ENCODE data around the gene DENND1A. TPM values are rescaled to one million over a fixed set of nuclear protein-coding genes. Genes with fewer than 3 reads are reported as not detected.
A peak's percentile ranks its signal among the peaks of the same experiment; 100 is the strongest.
"Not testable (repeated sequence)": the region's sequence is repeated elsewhere in the genome, so short reads cannot be mapped to it uniquely, and the experiment has no call there.

Gene DENND1A
- polyA plus RNA-seq, 2 donors, result 4.6 to 4.8 TPM

GRCh38 chr9:123940721-123941523 lies 11.0 kb upstream of the DENND1A start:
- H3K36me3 ChIP-seq (ENCODE audit: control insufficient read depth in 2 of 2, insufficient read depth in 2 of 2, low read length in 1 of 2), result no peaks in the 10 kb centered on the region
- no peaks in the 10 kb centered on the region for H3K27me3 ChIP-seq (ENCODE audit: control insufficient read depth in 1 of 2, insufficient read depth in 2 of 2, low read length in 2 of 2)
- H3K4me1 ChIP-seq (ENCODE audit: control insufficient read depth in 2 of 2, insufficient read depth in 2 of 2, low read length in 1 of 2), result no peaks in the 10 kb centered on the region
- WGBS, 2 donors, result 74 to 76% methylated on average over 8 of the region's 8 CpGs
- H3K4me3 ChIP-seq (ENCODE audit: low read depth in 1 of 2, low read length in 2 of 2), result no peak overlapping the region
- H3K27ac ChIP-seq (ENCODE audit: low read depth in 2 of 2, low read length in 1 of 2), result no peak overlapping the region
- H3K9me3 ChIP-seq (ENCODE audit: control insufficient read depth in 2 of 2, insufficient read depth in 1 of 2, low read depth in 1 of 2, low read length in 1 of 2), result no peaks in the 10 kb centered on the region

- no peaks in the 10 kb centered on the region for H3K27me3 ChIP-seq (ENCODE audit: control insufficient read depth in 1 of 2, insufficient read depth in 2 of 2, low read length in 2 of 2)
- no peak overlapping the region for H3K27ac ChIP-seq (ENCODE audit: low read depth in 2 of 2, low read length in 1 of 2)
- H3K9me3 ChIP-seq (ENCODE audit: control insufficient read depth in 2 of 2, insufficient read depth in 1 of 2, low read depth in 1 of 2, low read length in 1 of 2), result no peaks in the 10 kb centered on the region
- H3K4me3 ChIP-seq (ENCODE audit: low read depth in 1 of 2, low read length in 2 of 2), result no peak overlapping the region
- H3K36me3 ChIP-seq (ENCODE audit: control insufficient read depth in 2 of 2, insufficient read depth in 2 of 2, low read length in 1 of 2), result no peaks in the 10 kb centered on the region
- H3K4me1 ChIP-seq (ENCODE audit: control insufficient read depth in 2 of 2, insufficient read depth in 2 of 2, low read length in 1 of 2), result no peaks in the 10 kb centered on the region
- WGBS, 2 donors, result 87 to 88% methylated on average over 5 of the region's 5 CpGs
Observed at GRCh38 chr9:123938401-123938800, 8.5 kb upstream of the DENND1A start.

GRCh38 chr9:123936575-123936974 lies 6.6 kb upstream of the DENND1A start:
- not testable (repeated sequence) for H3K4me1 ChIP-seq (ENCODE audit: control insufficient read depth in 2 of 2, insufficient read depth in 2 of 2, low read length in 1 of 2); H3K9me3 ChIP-seq (ENCODE audit: control insufficient read depth in 2 of 2, insufficient read depth in 1 of 2, low read depth in 1 of 2, low read length in 1 of 2); H3K36me3 ChIP-seq (ENCODE audit: control insufficient read depth in 2 of 2, insufficient read depth in 2 of 2, low read length in 1 of 2); H3K27me3 ChIP-seq (ENCODE audit: control insufficient read depth in 1 of 2, insufficient read depth in 2 of 2, low read length in 2 of 2); H3K4me3 ChIP-seq (ENCODE audit: low read depth in 1 of 2, low read length in 2 of 2); H3K27ac ChIP-seq (ENCODE audit: low read depth in 2 of 2, low read length in 1 of 2)
- WGBS, 2 donors, result 78 to 85% methylated on average over 3 of the region's 3 CpGs

GRCh38 chr9:123933440-123934212 lies 3.7 kb upstream of the DENND1A start:
- Histone ChIP-seq H3K4me1 (ENCODE audit: control insufficient read depth in 2 of 2, insufficient read depth in 2 of 2, low read length in 1 of 2) (peaks cover 0 to 3% of the 10 kb centered on the region in 2 donors), H3K27ac (ENCODE audit: low read depth in 2 of 2, low read length in 1 of 2) (no peak overlapping the region), H3K9me3 (ENCODE audit: control insufficient read depth in 2 of 2, insufficient read depth in 1 of 2, low read depth in 1 of 2, low read length in 1 of 2) (no peaks in the 10 kb centered on the region), H3K27me3 (ENCODE audit: control insufficient read depth in 1 of 2, insufficient read depth in 2 of 2, low read length in 2 of 2) (no peaks in the 10 kb centered on the region), H3K36me3 (ENCODE audit: control insufficient read depth in 2 of 2, insufficient read depth in 2 of 2, low read length in 1 of 2) (no peaks in the 10 kb centered on the region), H3K4me3 (ENCODE audit: low read depth in 1 of 2, low read length in 2 of 2) (no peak overlapping the region)
- WGBS, 2 donors, result 45 to 49% methylated on average over 5 of the region's 5 CpGs

- 2% methylated on average over 34 to 50 of the region's 50 CpGs for WGBS, 2 donors
- H3K27me3 ChIP-seq (ENCODE audit: control insufficient read depth in 1 of 2, insufficient read depth in 2 of 2, low read length in 2 of 2), result no peaks in the 10 kb centered on the region
- no peaks in the 10 kb centered on the region for H3K9me3 ChIP-seq (ENCODE audit: control insufficient read depth in 2 of 2, insufficient read depth in 1 of 2, low read depth in 1 of 2, low read length in 1 of 2)
- H3K4me1 ChIP-seq (ENCODE audit: control insufficient read depth in 2 of 2, insufficient read depth in 2 of 2, low read length in 1 of 2), result peaks cover 0 to 3% of the 10 kb centered on the region in 2 donors
- peak overlapping the region; percentile 11 to 37 for H3K27ac ChIP-seq (ENCODE audit: low read depth in 2 of 2, low read length in 1 of 2)
- no peaks in the 10 kb centered on the region for H3K36me3 ChIP-seq (ENCODE audit: control insufficient read depth in 2 of 2, insufficient read depth in 2 of 2, low read length in 1 of 2)
- H3K4me3 ChIP-seq (ENCODE audit: low read depth in 1 of 2, low read length in 2 of 2), result peak overlapping the region; percentile 71 to 86
Observed at GRCh38 chr9:123929177-123929869, 603 bp downstream of the DENND1A start.

GRCh38 chr9:123928533-123929176 lies 1.3 kb downstream of the DENND1A start:
- Histone ChIP-seq H3K9me3 (ENCODE audit: control insufficient read depth in 2 of 2, insufficient read depth in 1 of 2, low read depth in 1 of 2, low read length in 1 of 2) (no peaks in the 10 kb centered on the region), H3K36me3 (ENCODE audit: control insufficient read depth in 2 of 2, insufficient read depth in 2 of 2, low read length in 1 of 2) (no peaks in the 10 kb centered on the region), H3K4me3 (ENCODE audit: low read depth in 1 of 2, low read length in 2 of 2) (peak overlapping the region in 1 of 2 donors; percentile 86), H3K27me3 (ENCODE audit: control insufficient read depth in 1 of 2, insufficient read depth in 2 of 2, low read length in 2 of 2) (no peaks in the 10 kb centered on the region), H3K27ac (ENCODE audit: low read depth in 2 of 2, low read length in 1 of 2) (no peak overlapping the region), H3K4me1 (ENCODE audit: control insufficient read depth in 2 of 2, insufficient read depth in 2 of 2, low read length in 1 of 2) (peaks cover 0 to 3% of the 10 kb centered on the region in 2 donors)
- WGBS, 2 donors, result 44 to 51% methylated on average over 6 of the region's 6 CpGs

- H3K27me3 ChIP-seq (ENCODE audit: control insufficient read depth in 1 of 2, insufficient read depth in 2 of 2, low read length in 2 of 2), result no peaks in the 10 kb centered on the region
- H3K9me3 ChIP-seq (ENCODE audit: control insufficient read depth in 2 of 2, insufficient read depth in 1 of 2, low read depth in 1 of 2, low read length in 1 of 2), result no peaks in the 10 kb centered on the region
- 60 to 69% methylated on average over 5 of the region's 5 CpGs for WGBS, 2 donors
- no peak overlapping the region for H3K27ac ChIP-seq (ENCODE audit: low read depth in 2 of 2, low read length in 1 of 2)
- no peak overlapping the region for H3K4me3 ChIP-seq (ENCODE audit: low read depth in 1 of 2, low read length in 2 of 2)
- H3K4me1 ChIP-seq (ENCODE audit: control insufficient read depth in 2 of 2, insufficient read depth in 2 of 2, low read length in 1 of 2), result peaks cover 0 to 3% of the 10 kb centered on the region in 2 donors
- no peaks in the 10 kb centered on the region for H3K36me3 ChIP-seq (ENCODE audit: control insufficient read depth in 2 of 2, insufficient read depth in 2 of 2, low read length in 1 of 2)
Observed at GRCh38 chr9:123927625-123928532, 2.0 kb downstream of the DENND1A start.

- no peaks in the 10 kb centered on the region for H3K36me3 ChIP-seq (ENCODE audit: control insufficient read depth in 2 of 2, insufficient read depth in 2 of 2, low read length in 1 of 2)
- no peaks in the 10 kb centered on the region for H3K27me3 ChIP-seq (ENCODE audit: control insufficient read depth in 1 of 2, insufficient read depth in 2 of 2, low read length in 2 of 2)
- no peak overlapping the region for H3K4me3 ChIP-seq (ENCODE audit: low read depth in 1 of 2, low read length in 2 of 2)
- peaks cover 0 to 3% of the 10 kb centered on the region in 2 donors for H3K4me1 ChIP-seq (ENCODE audit: control insufficient read depth in 2 of 2, insufficient read depth in 2 of 2, low read length in 1 of 2)
- no peaks in the 10 kb centered on the region for H3K9me3 ChIP-seq (ENCODE audit: control insufficient read depth in 2 of 2, insufficient read depth in 1 of 2, low read depth in 1 of 2, low read length in 1 of 2)
- 89 to 96% methylated on average over 5 of the region's 5 CpGs for WGBS, 2 donors
- H3K27ac ChIP-seq (ENCODE audit: low read depth in 2 of 2, low read length in 1 of 2), result no peak overlapping the region
Observed at GRCh38 chr9:123926941-123927340, 3.0 kb downstream of the DENND1A start.

All from esophagus (tissue), 2 donors.